ENCODE measurements around the gene INSYN1. TPM values are rescaled to one million over a fixed set of nuclear protein-coding genes. Genes with fewer than 3 reads are reported as not detected.

The INSYN1 gene
- total RNA-seq, 2 donors from 2014 or later: 1.3 to 3.6 TPM

DNA sequence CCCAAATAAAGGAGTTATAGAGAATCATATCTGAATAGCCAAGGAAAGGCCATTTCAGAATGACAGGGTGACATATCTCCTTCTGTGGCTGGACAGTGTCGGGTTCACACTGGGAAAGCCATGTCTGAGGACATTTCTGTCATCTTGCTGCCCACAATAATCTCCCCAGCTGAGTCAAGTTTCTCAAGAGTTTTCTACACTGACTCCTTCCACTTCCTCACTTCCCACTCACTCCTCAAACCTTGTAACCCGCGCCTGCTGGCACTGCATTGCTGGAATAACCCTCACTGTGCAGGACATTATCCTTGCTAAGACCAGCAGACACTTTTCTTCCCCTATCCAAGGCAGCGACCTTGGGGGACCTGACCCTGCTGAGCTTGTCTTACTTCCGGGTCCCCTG, 5.3 kb upstream of the INSYN1 start:
- Histone ChIP-seq H3K36me3 (replicated peaks in 1 of 2; ENCODE audit: insufficient read depth in 1 of 2, low read depth in 2 of 2) (no peaks in the 10 kb centered on the region), H3K27me3 (no peaks in the 10 kb centered on the region), H3K9me3 (no peaks in the 10 kb centered on the region), H3K4me3 (no peak overlapping the region), H3K27ac (no peak overlapping the region), H3K4me1 (no peaks in the 10 kb centered on the region)
- intact Hi-C loops (cut with DNase I): no loop called here
- DNase-seq: no peak
- 51% methylated on average over 5 of the region's 5 CpGs for WGBS, 2 donors
- TF ChIP-seq CTCF (IDR thresholded peaks at IDR 0.05) (no peak), POLR2A (IDR thresholded peaks at IDR 0.05) (no peak)
- ATAC-seq: no peak

DNA sequence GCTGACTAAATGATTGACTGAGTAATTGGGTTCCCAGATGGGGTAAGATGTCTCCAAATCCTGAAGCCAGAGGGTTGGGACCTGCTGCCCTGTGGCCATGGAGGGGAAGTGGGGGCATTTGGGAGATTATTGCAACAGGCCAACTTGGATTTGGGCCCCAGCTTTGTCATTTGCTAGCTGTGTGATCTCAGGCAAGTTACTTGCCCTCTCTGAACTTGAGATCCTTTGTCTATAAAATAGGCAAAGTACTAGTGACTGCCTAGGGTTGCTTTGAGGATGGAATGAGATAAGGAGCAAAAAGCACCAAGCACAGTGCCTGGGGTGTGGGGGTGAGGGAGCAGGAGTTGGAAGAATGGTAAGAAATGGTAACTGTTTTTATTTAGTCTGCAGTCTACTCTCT, 4.4 kb upstream of the INSYN1 start:
- no peak overlapping the region for H3K4me3 ChIP-seq
- intact Hi-C loops (cut with DNase I): no loop called here
- H3K36me3 ChIP-seq (replicated peaks in 1 of 2; ENCODE audit: insufficient read depth in 1 of 2, low read depth in 2 of 2): no peaks in the 10 kb centered on the region
- no peak for DNase-seq
- peaks cover 1% of the 10 kb centered on the region for H3K4me1 ChIP-seq
- ATAC-seq: no peak
- no peaks in the 10 kb centered on the region for H3K9me3 ChIP-seq
- H3K27ac ChIP-seq: no peak overlapping the region
- H3K27me3 ChIP-seq: peaks cover 0 to 1% of the 10 kb centered on the region in 2 donors
- TF ChIP-seq CTCF (IDR thresholded peaks at IDR 0.05): no peak
- no peak for TF ChIP-seq POLR2A (IDR thresholded peaks at IDR 0.05)

DNA sequence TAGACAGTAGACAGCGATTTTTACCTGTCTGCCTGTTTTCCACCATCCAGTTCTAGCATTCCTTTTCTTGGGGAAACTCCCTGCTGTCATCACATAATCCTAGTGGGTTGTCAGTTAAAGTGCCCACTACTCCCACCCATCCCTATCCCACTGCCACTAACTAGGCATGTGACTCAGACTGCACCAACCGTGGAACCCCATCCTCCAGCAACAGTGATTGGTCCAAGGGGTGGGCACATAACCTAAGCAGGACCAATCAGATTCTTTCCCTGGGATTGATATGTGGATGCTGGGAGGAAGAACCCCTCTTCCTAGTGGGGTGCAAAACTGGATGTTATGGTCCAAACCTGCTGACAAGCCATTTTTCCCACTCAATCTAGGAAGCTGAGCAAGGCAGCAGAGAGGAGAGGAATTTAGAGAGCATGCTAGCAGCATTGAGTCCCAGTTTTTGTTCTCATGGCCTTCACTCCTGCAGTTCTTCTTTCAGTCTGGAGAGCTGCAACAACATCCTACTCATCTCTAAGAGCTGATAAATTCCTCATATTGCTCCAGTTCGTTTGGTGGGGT, 3.9 kb upstream of the INSYN1 start:
- Histone ChIP-seq H3K4me3 (no peak overlapping the region), H3K27me3 (peaks cover 0 to 6% of the 10 kb centered on the region in 2 donors), H3K36me3 (replicated peaks in 1 of 2; ENCODE audit: insufficient read depth in 1 of 2, low read depth in 2 of 2) (no peaks in the 10 kb centered on the region), H3K27ac (no peak overlapping the region), H3K9me3 (no peaks in the 10 kb centered on the region), H3K4me1 (peaks cover 7% of the 10 kb centered on the region)
- no peak for ATAC-seq
- TF ChIP-seq POLR2A (IDR thresholded peaks at IDR 0.05) (no peak), CTCF (IDR thresholded peaks at IDR 0.05) (no peak)
- intact Hi-C loops (cut with DNase I): no loop called here
- DNase-seq: no peak
- WGBS, 2 donors: 33 to 38% methylated on average over 3 of the region's 3 CpGs

DNA sequence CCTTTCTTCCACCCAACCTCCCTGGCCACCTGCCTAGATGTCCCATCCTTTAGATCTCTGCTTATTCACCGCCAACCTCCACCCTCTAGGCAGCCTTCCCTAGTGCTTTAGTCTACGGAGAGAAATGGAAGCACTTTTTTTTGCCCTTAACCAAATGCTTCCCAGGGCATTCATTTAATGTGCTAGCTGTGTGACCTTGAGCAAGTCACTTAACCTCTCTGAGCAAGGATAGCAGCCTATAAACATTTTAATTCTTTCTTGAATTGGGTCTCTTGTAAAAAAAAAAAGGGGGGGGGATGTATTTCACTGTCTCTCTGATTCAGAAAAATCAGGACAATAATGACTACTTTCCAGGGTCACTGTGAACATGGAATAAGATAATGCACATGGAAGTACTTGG, 3.2 kb upstream of the INSYN1 start:
- H3K27ac ChIP-seq: no peak overlapping the region
- TF ChIP-seq CTCF (IDR thresholded peaks at IDR 0.05): no peak
- TF ChIP-seq POLR2A (IDR thresholded peaks at IDR 0.05): no peak
- H3K36me3 ChIP-seq (replicated peaks in 1 of 2; ENCODE audit: insufficient read depth in 1 of 2, low read depth in 2 of 2): no peaks in the 10 kb centered on the region
- ATAC-seq: no peak
- intact Hi-C loops (cut with DNase I): no loop called here
- peaks cover 9% of the 10 kb centered on the region for H3K4me1 ChIP-seq
- H3K4me3 ChIP-seq: no peak overlapping the region
- 58 to 62% methylated on average over 2 of the region's 2 CpGs for WGBS, 2 donors
- H3K27me3 ChIP-seq: peaks cover 0 to 8% of the 10 kb centered on the region in 2 donors
- no peaks in the 10 kb centered on the region for H3K9me3 ChIP-seq
- no peak for DNase-seq

DNA sequence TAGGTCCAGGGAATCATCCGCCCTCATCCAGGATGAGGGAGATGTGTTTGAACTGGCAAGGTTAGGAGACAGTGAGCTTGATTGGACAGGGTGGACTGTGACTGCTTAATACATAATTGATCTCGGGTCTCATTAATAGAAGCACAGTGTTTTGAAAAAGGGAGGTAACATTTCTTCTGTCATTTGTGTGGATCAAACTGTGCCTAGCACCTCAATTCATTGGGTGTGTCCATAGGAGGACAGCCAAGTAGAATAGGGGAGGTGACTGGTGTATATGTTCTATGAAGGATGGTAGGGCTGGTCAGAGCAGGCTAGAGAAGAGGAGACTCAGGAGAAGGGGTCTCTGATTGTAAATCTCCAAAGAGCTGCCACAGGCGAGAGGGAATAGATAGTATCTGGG, 2.8 kb upstream of the INSYN1 start:
- no peak for ATAC-seq
- H3K27me3 ChIP-seq: peaks cover 0 to 8% of the 10 kb centered on the region in 2 donors
- H3K9me3 ChIP-seq: no peaks in the 10 kb centered on the region
- TF ChIP-seq CTCF (IDR thresholded peaks at IDR 0.05): no peak
- no peak for TF ChIP-seq POLR2A (IDR thresholded peaks at IDR 0.05)
- H3K4me3 ChIP-seq: no peak overlapping the region
- no peak overlapping the region for H3K27ac ChIP-seq
- intact Hi-C loops (cut with DNase I): no loop called here
- no peak for DNase-seq
- no peaks in the 10 kb centered on the region for H3K36me3 ChIP-seq (replicated peaks in 1 of 2; ENCODE audit: insufficient read depth in 1 of 2, low read depth in 2 of 2)
- peaks cover 9% of the 10 kb centered on the region for H3K4me1 ChIP-seq
- 79 to 80% methylated on average over 3 of the region's 3 CpGs for WGBS, 2 donors
